ENCODE data around the gene TBC1D5.
"Not testable (repeated sequence)": the region's sequence is repeated elsewhere in the genome, so short reads cannot be mapped to it uniquely, and the experiment has no call there.

The TBC1D5 gene

GRCh38 chr3:17735362-17735761, 7.1 kb downstream of the TBC1D5 start:
- H3K27me3 ChIP-seq (ENCODE audit: low read depth, low read length); H3K9me3 ChIP-seq (ENCODE audit: control insufficient read depth in 1 of 2, low read length in 2 of 2); H3K27ac ChIP-seq (ENCODE audit: low read length); H3K4me3 ChIP-seq (ENCODE audit: low read depth in 1 of 2, low read length in 2 of 2); H3K36me3 ChIP-seq (ENCODE audit: control insufficient read depth in 1 of 2, insufficient read depth in 2 of 2, low read length in 2 of 2): not testable (repeated sequence)
- H3K4me1 ChIP-seq (ENCODE audit: control insufficient read depth in 1 of 2, insufficient read depth in 2 of 2, low read length in 2 of 2) = peaks cover 0 to 15% of the 10 kb centered on the region in 2 donors

GRCh38 chr3:17733768-17734167, 8.7 kb downstream of the TBC1D5 start:
- no peaks in the 10 kb centered on the region for H3K36me3 ChIP-seq (ENCODE audit: control insufficient read depth in 1 of 2, insufficient read depth in 2 of 2, low read length in 2 of 2)
- H3K4me1 ChIP-seq (ENCODE audit: control insufficient read depth in 1 of 2, insufficient read depth in 2 of 2, low read length in 2 of 2) = peaks cover 0 to 5% of the 10 kb centered on the region in 2 donors
- H3K9me3 ChIP-seq (ENCODE audit: control insufficient read depth in 1 of 2, low read length in 2 of 2) = peaks cover 0 to 2% of the 10 kb centered on the region in 2 donors
- H3K27ac ChIP-seq (ENCODE audit: low read length) = no peak overlapping the region
- no peak overlapping the region for H3K4me3 ChIP-seq (ENCODE audit: low read depth in 1 of 2, low read length in 2 of 2)
- H3K27me3 ChIP-seq (ENCODE audit: low read depth, low read length) = no peaks in the 10 kb centered on the region

- Histone ChIP-seq H3K27me3 (ENCODE audit: low read depth, low read length) (no peaks in the 10 kb centered on the region), H3K4me3 (ENCODE audit: low read depth in 1 of 2, low read length in 2 of 2) (no peak overlapping the region), H3K36me3 (ENCODE audit: control insufficient read depth in 1 of 2, insufficient read depth in 2 of 2, low read length in 2 of 2) (no peaks in the 10 kb centered on the region), H3K27ac (ENCODE audit: low read length) (no peak overlapping the region), H3K4me1 (ENCODE audit: control insufficient read depth in 1 of 2, insufficient read depth in 2 of 2, low read length in 2 of 2) (peaks cover 0 to 5% of the 10 kb centered on the region in 2 donors), H3K9me3 (ENCODE audit: control insufficient read depth in 1 of 2, low read length in 2 of 2) (peaks cover 0 to 2% of the 10 kb centered on the region in 2 donors)
These were observed 9.2 kb downstream of the TBC1D5 start for GRCh38 chr3:17733215-17733614.

GRCh38 chr3:17730318-17730967, 12.0 kb downstream of the TBC1D5 start:
- no peak overlapping the region for H3K27ac ChIP-seq (ENCODE audit: low read length)
- H3K36me3 ChIP-seq (ENCODE audit: control insufficient read depth in 1 of 2, insufficient read depth in 2 of 2, low read length in 2 of 2) = peaks cover 0 to 5% of the 10 kb centered on the region in 2 donors
- no peak overlapping the region for H3K4me3 ChIP-seq (ENCODE audit: low read depth in 1 of 2, low read length in 2 of 2)
- H3K9me3 ChIP-seq (ENCODE audit: control insufficient read depth in 1 of 2, low read length in 2 of 2) = peaks cover 0 to 2% of the 10 kb centered on the region in 2 donors
- H3K4me1 ChIP-seq (ENCODE audit: control insufficient read depth in 1 of 2, insufficient read depth in 2 of 2, low read length in 2 of 2) = peaks cover 0 to 5% of the 10 kb centered on the region in 2 donors
- no peaks in the 10 kb centered on the region for H3K27me3 ChIP-seq (ENCODE audit: low read depth, low read length)

GRCh38 chr3:17726313-17726712, 16.1 kb downstream of the TBC1D5 start:
- peaks cover 0 to 5% of the 10 kb centered on the region in 2 donors for H3K4me1 ChIP-seq (ENCODE audit: control insufficient read depth in 1 of 2, insufficient read depth in 2 of 2, low read length in 2 of 2)
- no peak overlapping the region for H3K4me3 ChIP-seq (ENCODE audit: low read depth in 1 of 2, low read length in 2 of 2)

GRCh38 chr3:17725844-17726243, 16.6 kb downstream of the TBC1D5 start:
- H3K4me3 ChIP-seq (ENCODE audit: low read depth in 1 of 2, low read length in 2 of 2); H3K36me3 ChIP-seq (ENCODE audit: control insufficient read depth in 1 of 2, insufficient read depth in 2 of 2, low read length in 2 of 2); H3K4me1 ChIP-seq (ENCODE audit: control insufficient read depth in 1 of 2, insufficient read depth in 2 of 2, low read length in 2 of 2); H3K27ac ChIP-seq (ENCODE audit: low read length); H3K9me3 ChIP-seq (ENCODE audit: control insufficient read depth in 1 of 2, low read length in 2 of 2); H3K27me3 ChIP-seq (ENCODE audit: low read depth, low read length): not testable (repeated sequence)

More at GRCh38 chr3:17726313-17726712, 16.1 kb downstream of the TBC1D5 start:
- Histone ChIP-seq H3K9me3 (ENCODE audit: control insufficient read depth in 1 of 2, low read length in 2 of 2) (peaks cover 0 to 2% of the 10 kb centered on the region in 2 donors), H3K36me3 (ENCODE audit: control insufficient read depth in 1 of 2, insufficient read depth in 2 of 2, low read length in 2 of 2) (peaks cover 0 to 8% of the 10 kb centered on the region in 2 donors), H3K27ac (ENCODE audit: low read length) (no peak overlapping the region), H3K27me3 (ENCODE audit: low read depth, low read length) (no peaks in the 10 kb centered on the region)

GRCh38 chr3:17724948-17725347, 17.5 kb downstream of the TBC1D5 start:
- Histone ChIP-seq H3K4me3 (ENCODE audit: low read depth in 1 of 2, low read length in 2 of 2) (no peak overlapping the region), H3K27me3 (ENCODE audit: low read depth, low read length) (no peaks in the 10 kb centered on the region), H3K9me3 (ENCODE audit: control insufficient read depth in 1 of 2, low read length in 2 of 2) (no peaks in the 10 kb centered on the region)

GRCh38 chr3:17724122-17724521, 18.3 kb downstream of the TBC1D5 start:
- Histone ChIP-seq H3K9me3 (ENCODE audit: control insufficient read depth in 1 of 2, low read length in 2 of 2) (no peaks in the 10 kb centered on the region), H3K27me3 (ENCODE audit: low read depth, low read length) (no peaks in the 10 kb centered on the region), H3K4me1 (ENCODE audit: control insufficient read depth in 1 of 2, insufficient read depth in 2 of 2, low read length in 2 of 2) (no peaks in the 10 kb centered on the region), H3K27ac (ENCODE audit: low read length) (no peak overlapping the region), H3K4me3 (ENCODE audit: low read depth in 1 of 2, low read length in 2 of 2) (no peak overlapping the region), H3K36me3 (ENCODE audit: control insufficient read depth in 1 of 2, insufficient read depth in 2 of 2, low read length in 2 of 2) (peaks cover 0 to 8% of the 10 kb centered on the region in 2 donors)

More at GRCh38 chr3:17724948-17725347, 17.5 kb downstream of the TBC1D5 start:
- Histone ChIP-seq H3K27ac (ENCODE audit: low read length) (no peak overlapping the region), H3K4me1 (ENCODE audit: control insufficient read depth in 1 of 2, insufficient read depth in 2 of 2, low read length in 2 of 2) (no peaks in the 10 kb centered on the region), H3K36me3 (ENCODE audit: control insufficient read depth in 1 of 2, insufficient read depth in 2 of 2, low read length in 2 of 2) (peaks cover 0 to 8% of the 10 kb centered on the region in 2 donors)

GRCh38 chr3:17717411-17717810, 25.0 kb downstream of the TBC1D5 start:
- Histone ChIP-seq H3K4me3 (ENCODE audit: low read depth in 1 of 2, low read length in 2 of 2) (no peak overlapping the region), H3K4me1 (ENCODE audit: control insufficient read depth in 1 of 2, insufficient read depth in 2 of 2, low read length in 2 of 2) (peaks cover 0 to 2% of the 10 kb centered on the region in 2 donors), H3K27ac (ENCODE audit: low read length) (no peak overlapping the region), H3K27me3 (ENCODE audit: low read depth, low read length) (no peaks in the 10 kb centered on the region), H3K9me3 (ENCODE audit: control insufficient read depth in 1 of 2, low read length in 2 of 2) (peaks cover 7 to 16% of the 10 kb centered on the region in 2 donors), H3K36me3 (ENCODE audit: control insufficient read depth in 1 of 2, insufficient read depth in 2 of 2, low read length in 2 of 2) (peaks cover 9 to 26% of the 10 kb centered on the region in 2 donors)

GRCh38 chr3:17714473-17714872, 28.0 kb downstream of the TBC1D5 start:
- Histone ChIP-seq H3K4me1 (ENCODE audit: control insufficient read depth in 1 of 2, insufficient read depth in 2 of 2, low read length in 2 of 2) (peaks cover 0 to 2% of the 10 kb centered on the region in 2 donors), H3K27ac (ENCODE audit: low read length) (no peak overlapping the region), H3K4me3 (ENCODE audit: low read depth in 1 of 2, low read length in 2 of 2) (no peak overlapping the region), H3K27me3 (ENCODE audit: low read depth, low read length) (no peaks in the 10 kb centered on the region), H3K9me3 (ENCODE audit: control insufficient read depth in 1 of 2, low read length in 2 of 2) (peaks cover 7 to 16% of the 10 kb centered on the region in 2 donors), H3K36me3 (ENCODE audit: control insufficient read depth in 1 of 2, insufficient read depth in 2 of 2, low read length in 2 of 2) (peaks cover 9 to 26% of the 10 kb centered on the region in 2 donors)

- peaks cover 3 to 7% of the 10 kb centered on the region in 2 donors for H3K36me3 ChIP-seq (ENCODE audit: control insufficient read depth in 1 of 2, insufficient read depth in 2 of 2, low read length in 2 of 2)
These were observed 33.1 kb downstream of the TBC1D5 start for GRCh38 chr3:17709236-17709810.

More at GRCh38 chr3:17709236-17709810, 33.1 kb downstream of the TBC1D5 start:
- H3K27me3 ChIP-seq (ENCODE audit: low read depth, low read length) = no peaks in the 10 kb centered on the region
- no peaks in the 10 kb centered on the region for H3K4me1 ChIP-seq (ENCODE audit: control insufficient read depth in 1 of 2, insufficient read depth in 2 of 2, low read length in 2 of 2)
- peaks cover 1 to 6% of the 10 kb centered on the region in 2 donors for H3K9me3 ChIP-seq (ENCODE audit: control insufficient read depth in 1 of 2, low read length in 2 of 2)
- H3K4me3 ChIP-seq (ENCODE audit: low read depth in 1 of 2, low read length in 2 of 2) = no peak overlapping the region
- H3K27ac ChIP-seq (ENCODE audit: low read length) = no peak overlapping the region
